K562 (cell line): Measurements from ENCODE around the gene THSD8. TPM values are rescaled to one million over a fixed set of nuclear protein-coding genes. Genes with fewer than 3 reads are reported as not detected.

ENCODE experiments used
- BMI1 ChIP-seq: fragments of 150-350 bp; IDR thresholded peaks from 2 replicates; pipeline ENCODE4 v1.6.1; 2014; ENCODE audit warnings: low read length
- CAMTA2 ChIP-seq: fragments of 250-450 bp; sonication (Bioruptor Pico); conservative IDR thresholded peaks from 2 replicates; pipeline ENCODE4 v1.5.1; 2022
- CBFA2T2 ChIP-seq: fragments of 450-650 bp; conservative IDR thresholded peaks from 2 replicates; pipeline ENCODE4 v1.6.1; 2017; ENCODE audit warnings: mild to moderate bottlenecking
- E2F1 ChIP-seq: sonication (generic); formaldehyde crosslinking; IDR thresholded peaks from 2 replicates; pipeline ENCODE4 v1.8.1; 2023; ENCODE audit warnings: mild to moderate bottlenecking, missing genetic modification reagents, moderate library complexity
- GTF2B ChIP-seq: IDR thresholded peaks from 2 replicates; pipeline ENCODE4 v1.6.1; 2011; ENCODE audit not compliant: insufficient read length; ENCODE audit errors: extremely low read depth
- PML ChIP-seq: IDR thresholded peaks from 2 replicates; pipeline ENCODE4 v1.6.1; 2012; ENCODE audit warnings: low read length, inconsistent platforms
- POLR2AphosphoS5 ChIP-seq: IDR thresholded peaks from 2 replicates; pipeline ENCODE4 v1.6.1; 2011; ENCODE audit warnings: mild to moderate bottlenecking, low read depth, low read length, moderate library complexity; ENCODE audit not compliant: control insufficient read depth, insufficient read depth
- POLR2B ChIP-seq: fragments of 450-650 bp; IDR thresholded peaks from 2 replicates; pipeline ENCODE4 v1.6.1; 2018; ENCODE audit warnings: low read depth; ENCODE audit not compliant: partially characterized antibody
- SRF ChIP-seq, 2 experiments: fragments of 250-450, 450-650 bp in 1 of 2; sonication (Bioruptor Pico) in 1 of 2; sonication (generic) in 1 of 2; formaldehyde crosslinking; IDR thresholded peaks; 2 replicates each; pipeline versions ENCODE4 v1.5.0 to v1.5.1; 2020 to 2022; ENCODE audit warnings: mild to moderate bottlenecking in 1 of 2, missing genetic modification reagents in 1 of 2
- XRCC3 ChIP-seq: fragments of 450-650 bp; IDR thresholded peaks from 2 replicates; pipeline ENCODE4 v1.6.1; 2017; ENCODE audit warnings: mild to moderate bottlenecking, moderate library complexity
- ZKSCAN8 ChIP-seq: fragments of 200-800 bp; sonication (Bioruptor generic); IDR thresholded peaks from 2 replicates; pipeline ENCODE4 v1.6.1; 2016; ENCODE audit warnings: missing genetic modification characterization, missing compliant biosample characterization
- ZNF146 ChIP-seq: IDR thresholded peaks from one replicate; pipeline ENCODE4 v1.6.1; 2018; ENCODE audit warnings: missing compliant biosample characterization; ENCODE audit not compliant: unreplicated experiment
- ZNF384 ChIP-seq: IDR thresholded peaks from 2 replicates; pipeline ENCODE4 v1.6.1; 2012; ENCODE audit warnings: low read depth, low read length, improper control_type of control experiment
- ZNF639 ChIP-seq, 2 experiments: fragments of 200-800 bp in 1 of 2; sonication (Bioruptor generic) in 1 of 2; sonication (generic) in 1 of 2; formaldehyde crosslinking in 1 of 2; IDR thresholded peaks in 1 of 2; conservative IDR thresholded peaks in 1 of 2; 2 replicates each; pipeline versions ENCODE4 v1.5.0 to v1.6.1; 2016 to 2020; ENCODE audit warnings: missing compliant biosample characterization in 1 of 2, missing genetic modification characterization in 1 of 2, missing genetic modification reagents in 1 of 2
- polyA plus RNA-seq, 8 experiments: library from polyadenylated mRNA; depleted of rRNA in 4 of 8; stranded (reverse) in 5 of 8; unstranded in 3 of 8; fragments of >200 nt; fragmentation: Nextera tagmentation in 2 of 8; fragmentation: Illumina TruSeq in 1 of 8; extraction: Ambion mirVana in 2 of 8; extraction: Trizol in 1 of 8; gene quantifications; 2 replicates each; pipeline versions ENCODE4 v1.2.1 to v1.2.3, GENCODE V29; 2011 to 2014; ENCODE audit warnings: inconsistent platforms in 1 of 8, missing spikeins in 1 of 8
- total RNA-seq, 7 experiments: library from RNA; depleted of rRNA in 6 of 7; stranded (reverse); fragments of >200 nt in 6 of 7; fragmentation: Illumina TruSeq in 2 of 7; extraction: Trizol in 2 of 7; gene quantifications; 2 replicates each; pipeline versions ENCODE4 v1.2.1 to v1.2.3, GENCODE V29; 2011 to 2021; ENCODE audit warnings: low replicate concordance in 1 of 7
- TF ChIP-seq, protein P1 (sequence below): sonication (generic); formaldehyde crosslinking; IDR thresholded peaks from 2 replicates; pipeline ENCODE4 v1.8.1; 2023; ENCODE audit warnings: mild to moderate bottlenecking, missing genetic modification reagents
- TF ChIP-seq, protein P2 (sequence below): sonication (generic); formaldehyde crosslinking; IDR thresholded peaks from 2 replicates; pipeline ENCODE4 v1.8.0; 2022; ENCODE audit warnings: mild to moderate bottlenecking, missing genetic modification reagents
- TF ChIP-seq, protein P3 (sequence below): sonication (generic); formaldehyde crosslinking; IDR thresholded peaks from 2 replicates; pipeline ENCODE4 v1.8.1; 2023; ENCODE audit warnings: mild to moderate bottlenecking, missing genetic modification reagents

THSD8 gene
- total and polyA plus RNA-seq, 9 of the 15 experiments (the other 6 are each of a cell fraction or from before 2014, with no cell fraction given), result 8.4 to 42.4 (median 19.9) TPM; not detected in 2

- TF ChIP-seq, protein P1, sequence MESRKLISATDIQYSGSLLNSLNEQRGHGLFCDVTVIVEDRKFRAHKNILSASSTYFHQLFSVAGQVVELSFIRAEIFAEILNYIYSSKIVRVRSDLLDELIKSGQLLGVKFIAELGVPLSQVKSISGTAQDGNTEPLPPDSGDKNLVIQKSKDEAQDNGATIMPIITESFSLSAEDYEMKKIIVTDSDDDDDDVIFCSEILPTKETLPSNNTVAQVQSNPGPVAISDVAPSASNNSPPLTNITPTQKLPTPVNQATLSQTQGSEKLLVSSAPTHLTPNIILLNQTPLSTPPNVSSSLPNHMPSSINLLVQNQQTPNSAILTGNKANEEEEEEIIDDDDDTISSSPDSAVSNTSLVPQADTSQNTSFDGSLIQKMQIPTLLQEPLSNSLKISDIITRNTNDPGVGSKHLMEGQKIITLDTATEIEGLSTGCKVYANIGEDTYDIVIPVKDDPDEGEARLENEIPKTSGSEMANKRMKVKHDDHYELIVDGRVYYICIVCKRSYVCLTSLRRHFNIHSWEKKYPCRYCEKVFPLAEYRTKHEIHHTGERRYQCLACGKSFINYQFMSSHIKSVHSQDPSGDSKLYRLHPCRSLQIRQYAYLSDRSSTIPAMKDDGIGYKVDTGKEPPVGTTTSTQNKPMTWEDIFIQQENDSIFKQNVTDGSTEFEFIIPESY (CRISPR knock-in tag), result peak; percentile 92
- no peak for TF ChIP-seq BMI1
- no peak for TF ChIP-seq ZNF146 (CRISPR knock-in tag)
- no peak for TF ChIP-seq ZKSCAN8 (CRISPR knock-in tag)
- TF ChIP-seq, protein P2, sequence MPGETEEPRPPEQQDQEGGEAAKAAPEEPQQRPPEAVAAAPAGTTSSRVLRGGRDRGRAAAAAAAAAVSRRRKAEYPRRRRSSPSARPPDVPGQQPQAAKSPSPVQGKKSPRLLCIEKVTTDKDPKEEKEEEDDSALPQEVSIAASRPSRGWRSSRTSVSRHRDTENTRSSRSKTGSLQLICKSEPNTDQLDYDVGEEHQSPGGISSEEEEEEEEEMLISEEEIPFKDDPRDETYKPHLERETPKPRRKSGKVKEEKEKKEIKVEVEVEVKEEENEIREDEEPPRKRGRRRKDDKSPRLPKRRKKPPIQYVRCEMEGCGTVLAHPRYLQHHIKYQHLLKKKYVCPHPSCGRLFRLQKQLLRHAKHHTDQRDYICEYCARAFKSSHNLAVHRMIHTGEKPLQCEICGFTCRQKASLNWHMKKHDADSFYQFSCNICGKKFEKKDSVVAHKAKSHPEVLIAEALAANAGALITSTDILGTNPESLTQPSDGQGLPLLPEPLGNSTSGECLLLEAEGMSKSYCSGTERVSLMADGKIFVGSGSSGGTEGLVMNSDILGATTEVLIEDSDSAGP, result no peak
- peak; percentile 50; the same call in 1 of the 2 replicates for TF ChIP-seq ZNF384
- no peak for TF ChIP-seq POLR2B
- no peak for TF ChIP-seq XRCC3
- no peak for TF ChIP-seq POLR2AphosphoS5
- TF ChIP-seq ZNF639 (CRISPR knock-in tag; conservative IDR thresholded peaks at IDR 0.05 in 1 of 2, IDR thresholded peaks at IDR 0.05 in 1 of 2), result no peak
- no peak for TF ChIP-seq CAMTA2 (CRISPR knock-in tag)
- TF ChIP-seq CBFA2T2, result 0 out of 2 replicates have a peak, but pooled peaks have one; percentile 10
- TF ChIP-seq E2F1 (CRISPR knock-in tag), result no peak
- TF ChIP-seq GTF2B, result no peak
- TF ChIP-seq, protein P3, sequence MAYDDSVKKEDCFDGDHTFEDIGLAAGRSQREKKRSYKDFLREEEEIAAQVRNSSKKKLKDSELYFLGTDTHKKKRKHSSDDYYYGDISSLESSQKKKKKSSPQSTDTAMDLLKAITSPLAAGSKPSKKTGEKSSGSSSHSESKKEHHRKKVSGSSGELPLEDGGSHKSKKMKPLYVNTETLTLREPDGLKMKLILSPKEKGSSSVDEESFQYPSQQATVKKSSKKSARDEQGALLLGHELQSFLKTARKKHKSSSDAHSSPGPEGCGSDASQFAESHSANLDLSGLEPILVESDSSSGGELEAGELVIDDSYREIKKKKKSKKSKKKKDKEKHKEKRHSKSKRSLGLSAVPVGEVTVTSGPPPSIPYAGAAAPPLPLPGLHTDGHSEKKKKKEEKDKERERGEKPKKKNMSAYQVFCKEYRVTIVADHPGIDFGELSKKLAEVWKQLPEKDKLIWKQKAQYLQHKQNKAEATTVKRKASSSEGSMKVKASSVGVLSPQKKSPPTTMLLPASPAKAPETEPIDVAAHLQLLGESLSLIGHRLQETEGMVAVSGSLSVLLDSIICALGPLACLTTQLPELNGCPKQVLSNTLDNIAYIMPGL (CRISPR knock-in tag), result no peak
- TF ChIP-seq SRF (CRISPR knock-in tag; IDR thresholded peaks at IDR 0.05), result no peak
- TF ChIP-seq PML, result no peak
Measured at GRCh38 chr19:12847159-12848139, 45.6 kb downstream of the THSD8 start (continued).
